Naive thymus-derived CD4-positive, alpha-beta T cell (primary cell): Measurements from ENCODE around the gene DBH. TPM values are rescaled to one million over a fixed set of nuclear protein-coding genes. Genes with fewer than 3 reads are reported as not detected.

Experiments
- ATAC-seq: fragments of 150-1000 bp; cut with Tn5 transposase; 2 replicates; pipeline ENCODE4 v1.10.0; 2021; ENCODE audit warnings: mild to moderate bottlenecking, moderate library complexity
- CTCF ChIA-PET: fragments of 350-600 bp; sonication (Branson Sonifier 250); formaldehyde crosslinking; loops from one replicate; lab custom pipeline; 2021; ENCODE audit warnings: antibody characterized with exemption; lab: Charles Lee
- POLR2A ChIA-PET: fragments of 350-600 bp; sonication (Branson Sonifier 250); formaldehyde crosslinking; loops from one replicate; lab custom pipeline; 2021; ENCODE audit warnings: antibody characterized with exemption, inconsistent platforms; lab: Charles Lee
- DNase-seq, 9 donors: peaks; one replicate each; pipeline versions ENCODE4 v3.0.0 to v3.0.0-alpha.2; 2020 to 2022; ENCODE audit warnings: mixed read lengths in 1 of 9
- H3K27ac ChIP-seq: one replicate; pipeline ENCODE4 v1.7.0; 2013; ENCODE audit warnings: mild to moderate bottlenecking, low read depth, low read length, moderate library complexity
- H3K27me3 ChIP-seq, 2 donors: one replicate each; pipeline ENCODE4 v1.7.0; 2013; ENCODE audit warnings: low read length in 2 of 2, mild to moderate bottlenecking in 2 of 2, moderate library complexity in 2 of 2; ENCODE audit not compliant: control insufficient read depth in 2 of 2, insufficient read depth in 2 of 2
- H3K36me3 ChIP-seq, 3 experiments: 1 replicate in 2 of 3; 2 replicates in 1 of 3; pipeline ENCODE4 v1.7.0; 2013; ENCODE audit warnings: low read length in 3 of 3, mild to moderate bottlenecking in 3 of 3, moderate library complexity in 1 of 3; ENCODE audit not compliant: insufficient read depth in 3 of 3, control insufficient read depth in 2 of 3
- H3K4me1 ChIP-seq, 2 donors: one replicate each; pipeline ENCODE4 v1.7.0; 2013; ENCODE audit warnings: low read length in 2 of 2, mild to moderate bottlenecking in 2 of 2, moderate library complexity in 1 of 2; ENCODE audit not compliant: control insufficient read depth in 2 of 2, insufficient read depth in 2 of 2
- H3K4me3 ChIP-seq: 2 replicates; pipeline ENCODE4 v1.7.0; 2013; ENCODE audit warnings: mild to moderate bottlenecking, low read length
- H3K9me3 ChIP-seq, 3 experiments: 1 replicate in 2 of 3; 2 replicates in 1 of 3; pipeline ENCODE4 v1.7.0; 2013; ENCODE audit warnings: low read length in 3 of 3; ENCODE audit not compliant: control insufficient read depth in 2 of 3
- H3K27ac Mint-ChIP-seq, 9 donors: one replicate each; pipeline ENCODE4 v1.8.0; 2020 to 2022; ENCODE audit warnings: mixed read lengths in 9 of 9, mild to moderate bottlenecking in 8 of 9, moderate library complexity in 5 of 9, inconsistent platforms in 2 of 9
- H3K27me3 Mint-ChIP-seq, 5 donors: one replicate each; pipeline ENCODE4 v1.8.0; 2021 to 2022; ENCODE audit warnings: mixed read lengths in 5 of 5, mild to moderate bottlenecking in 1 of 5
- H3K36me3 Mint-ChIP-seq, 5 donors: one replicate each; pipeline ENCODE4 v1.8.0; 2020 to 2022; ENCODE audit warnings: mixed read lengths in 5 of 5, mild to moderate bottlenecking in 3 of 5, inconsistent platforms in 1 of 5
- H3K4me1 Mint-ChIP-seq, 7 donors: one replicate each; pipeline ENCODE4 v1.8.0; 2020 to 2022; ENCODE audit warnings: mixed read lengths in 7 of 7, mild to moderate bottlenecking in 3 of 7, inconsistent platforms in 1 of 7
- H3K4me3 Mint-ChIP-seq, 10 donors: one replicate each; pipeline ENCODE4 v1.8.0; 2020 to 2022; ENCODE audit warnings: mild to moderate bottlenecking in 10 of 10, mixed read lengths in 10 of 10, moderate library complexity in 6 of 10, inconsistent platforms in 2 of 10
- H3K9me3 Mint-ChIP-seq, 11 donors: one replicate each; pipeline ENCODE4 v1.8.0; 2020 to 2022; ENCODE audit warnings: mixed read lengths in 11 of 11, mild to moderate bottlenecking in 4 of 11, inconsistent platforms in 1 of 11, moderate library complexity in 1 of 11
- intact Hi-C, 2 donors: fragments of 100-400 bp; cut with micrococcal nuclease; formaldehyde crosslinking; loops; one replicate each; pipeline ENCODE4 v1.15.1; 2023
- polyA plus RNA-seq, 2 donors: library from polyadenylated mRNA; unstranded; fragments of 300-500 nt; fragmentation: Illumina TruSeq; gene quantifications; one replicate each; pipeline ENCODE4 v1.2.3, GENCODE V29; 2021
- total RNA-seq, 6 experiments: library from RNA in 5 of 6; stranded (reverse) in 5 of 6; gene quantifications; 1 replicate in 5 of 6; 2 replicates in 1 of 6; pipeline ENCODE4 v1.2.3 and lab custom pipeline; 2021 to 2026

DBH gene
- total and polyA plus RNA-seq, 7 experiments from 2014 or later, result 0.08 to 1.2 (median 0.17) TPM; not detected in 1

- no peaks in the 10 kb centered on the region for H3K27me3 ChIP-seq
- peak overlapping the region in 8 of 9 donors; percentile 55 to 94 (median 86) for H3K27ac Mint-ChIP-seq
- ChIA-PET CTCF (interaction anchor here (0.9 to 1.3 kb wide), 3 partner anchors 9 to 23 kb away, joined by 3 to 4 read pairs (median 3); no protein-coding TSS in a partner anchor), POLR2A (interaction anchor here (0.9 to 16.7 kb wide), 3 partner anchors 23 to 50 kb away, joined by 3 to 448 read pairs (median 3); no protein-coding TSS in a partner anchor)
- ATAC-seq, result no peak
- peaks cover 0 to 9% (median 0%) of the 10 kb centered on the region in 5 donors for H3K27me3 Mint-ChIP-seq
- peak overlapping the region; percentile 39 for H3K27ac ChIP-seq
- H3K36me3 ChIP-seq, result no peaks in the 10 kb centered on the region
- H3K4me1 Mint-ChIP-seq, result peaks cover 15 to 63% (median 45%) of the 10 kb centered on the region in 7 donors
- no peaks in the 10 kb centered on the region for H3K9me3 ChIP-seq
- H3K4me1 ChIP-seq, result peaks cover 24 to 57% of the 10 kb centered on the region in 2 donors
- intact Hi-C loops, result loop anchor here in 1 of 2 donors (10.0 kb wide), 2 partner anchors 292 to 562 kb away; partner anchors contain the start of gene REXO4
- H3K4me3 ChIP-seq, result no peak overlapping the region
- DNase-seq, result no peak
- H3K4me3 Mint-ChIP-seq, result peak overlapping the region in 2 of 10 donors; percentile 20 to 29
- H3K9me3 Mint-ChIP-seq, result peaks cover 0 to 2% (median 0%) of the 10 kb centered on the region in 11 donors
- peaks cover 0 to 3% (median 0%) of the 10 kb centered on the region in 5 donors for H3K36me3 Mint-ChIP-seq
These were observed 70.3 kb downstream of the DBH start for GRCh38 chr9:133706307-133707050.

- intact Hi-C loops, result loop anchor here in 1 of 2 donors (10.0 kb wide), 2 partner anchors 292 to 562 kb away; partner anchors contain the start of gene REXO4
- CTCF ChIA-PET, result interaction anchor here (0.9 to 1.3 kb wide), 4 partner anchors 8 to 24 kb away, joined by 3 to 4 read pairs (median 3); no protein-coding TSS in a partner anchor
- Mint-ChIP-seq H3K27me3 (peaks cover 0 to 7% (median 0%) of the 10 kb centered on the region in 5 donors), H3K4me3 (peak overlapping the region in 4 of 10 donors; percentile 8 to 55 (median 20)), H3K4me1 (peaks cover 9 to 56% (median 39%) of the 10 kb centered on the region in 7 donors), H3K27ac (peak overlapping the region in 8 of 9 donors; percentile 55 to 94 (median 86)), H3K36me3 (peaks cover 0 to 3% (median 0%) of the 10 kb centered on the region in 5 donors), H3K9me3 (peaks cover 0 to 2% (median 0%) of the 10 kb centered on the region in 11 donors)
- H3K36me3 ChIP-seq, result no peaks in the 10 kb centered on the region
- H3K27ac ChIP-seq, result peak overlapping the region; percentile 39
- DNase-seq, result no peak
- no peak overlapping the region for H3K4me3 ChIP-seq
- no peaks in the 10 kb centered on the region for H3K9me3 ChIP-seq
- no peaks in the 10 kb centered on the region for H3K27me3 ChIP-seq
- ATAC-seq, result no peak
- H3K4me1 ChIP-seq, result peaks cover 16 to 50% of the 10 kb centered on the region in 2 donors
- POLR2A ChIA-PET, result interaction anchor here (1.4 to 16.7 kb wide), 2 partner anchors 24 to 50 kb away, joined by 3 to 448 read pairs; no protein-coding TSS in a partner anchor
These were observed 71.1 kb downstream of the DBH start for GRCh38 chr9:133707065-133707762.

DNA sequence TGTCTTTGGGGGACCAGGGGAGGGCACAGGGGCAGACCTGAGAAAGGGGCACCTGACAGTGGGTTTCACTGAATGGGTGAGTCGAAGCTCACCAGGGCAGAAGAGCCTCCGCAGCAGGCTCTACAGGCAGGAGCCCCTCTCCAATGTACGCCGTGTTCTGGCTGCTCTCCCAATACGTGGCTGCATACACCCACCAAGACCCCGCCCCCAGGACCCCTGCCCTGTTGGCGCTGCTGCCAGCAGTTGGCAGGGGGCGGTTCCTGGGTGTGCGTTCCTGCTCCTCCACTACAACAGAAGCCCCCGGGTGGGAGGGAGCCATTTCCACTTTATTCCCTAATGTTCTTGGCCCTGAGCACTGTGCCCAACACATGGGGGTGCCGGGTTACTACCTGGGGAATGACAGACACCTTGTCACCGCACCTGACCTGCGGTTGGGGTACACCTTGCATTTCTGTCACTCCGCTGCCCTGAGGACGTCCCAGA, 71.6 kb downstream of the DBH start:
- CTCF ChIA-PET, result interaction anchor here (1.1 to 2.2 kb wide), 3 partner anchors 18 to 51 kb away, joined by 3 to 6 read pairs (median 3); no protein-coding TSS in a partner anchor
- ATAC-seq (no peak), DNase-seq (no peak)
- H3K27ac ChIP-seq, result peak overlapping the region; percentile 39
- H3K27ac Mint-ChIP-seq, result peak overlapping the region in 6 of 9 donors; percentile 55 to 94 (median 90)
- H3K27me3 Mint-ChIP-seq, result peaks cover 0 to 7% (median 0%) of the 10 kb centered on the region in 5 donors
- H3K36me3 ChIP-seq, result no peaks in the 10 kb centered on the region
- H3K27me3 ChIP-seq, result no peaks in the 10 kb centered on the region
- intact Hi-C loops, result loop anchor here in 1 of 2 donors (10.0 kb wide), 2 partner anchors 293 to 563 kb away; partner anchors contain the start of gene REXO4
- no peaks in the 10 kb centered on the region for H3K9me3 ChIP-seq
- H3K4me3 Mint-ChIP-seq, result peak overlapping the region in 1 of 10 donors; percentile 11
- H3K4me1 ChIP-seq, result peaks cover 12 to 45% of the 10 kb centered on the region in 2 donors
- H3K9me3 Mint-ChIP-seq, result peaks cover 0 to 2% (median 0%) of the 10 kb centered on the region in 11 donors
- POLR2A ChIA-PET, result interaction anchor here (16.7 kb wide), 1 partner anchor 24 kb away, joined by 448 read pairs; no protein-coding TSS in a partner anchor
- H3K4me1 Mint-ChIP-seq, result peaks cover 5 to 52% (median 34%) of the 10 kb centered on the region in 7 donors
- H3K4me3 ChIP-seq, result no peak overlapping the region
- peaks cover 0 to 3% (median 0%) of the 10 kb centered on the region in 5 donors for H3K36me3 Mint-ChIP-seq

DNA sequence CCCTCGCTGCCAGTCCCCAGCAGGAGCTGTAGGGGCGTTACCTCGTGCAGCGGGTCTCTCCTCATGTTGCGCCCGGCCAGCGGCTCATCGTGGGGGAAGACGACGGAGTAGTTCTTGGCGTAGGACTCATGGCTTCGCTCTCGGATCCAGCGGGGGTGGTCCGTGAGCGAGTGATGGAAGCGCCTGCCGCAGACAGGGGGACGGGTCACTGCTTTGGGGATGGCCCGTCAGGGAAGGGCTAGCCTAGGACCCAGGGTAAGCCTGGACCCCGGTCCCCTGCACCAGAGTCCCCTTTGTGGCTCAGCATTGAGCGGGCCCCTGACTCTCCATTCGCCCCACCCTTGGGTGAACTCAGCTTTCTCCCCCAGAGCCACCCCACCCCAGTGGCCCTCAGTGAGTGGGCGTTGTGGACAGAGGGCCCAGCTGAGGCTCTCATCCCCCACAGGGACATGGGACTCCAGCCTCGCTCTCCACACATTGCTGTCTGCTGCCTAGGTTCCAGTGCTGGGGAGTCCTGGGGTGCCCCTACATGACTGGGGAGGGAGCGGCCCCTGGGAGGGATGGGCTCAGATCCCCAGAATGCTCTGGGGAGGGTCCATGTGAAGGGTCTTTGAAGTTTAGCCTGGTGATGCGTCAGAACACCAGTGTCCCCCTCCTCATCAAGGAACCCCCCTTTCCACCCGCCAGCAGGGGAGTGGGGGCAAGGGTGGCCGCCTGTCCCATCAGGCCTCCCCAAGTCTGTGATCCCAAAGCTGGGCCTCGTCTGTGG, 72.3 kb downstream of the DBH start:
- peaks cover 0 to 7% (median 0%) of the 10 kb centered on the region in 5 donors for H3K27me3 Mint-ChIP-seq
- Histone ChIP-seq H3K4me3 (no peak overlapping the region), H3K4me1 (peaks cover 8 to 39% of the 10 kb centered on the region in 2 donors), H3K9me3 (no peaks in the 10 kb centered on the region), H3K27ac (peak overlapping the region; percentile 60), H3K27me3 (no peaks in the 10 kb centered on the region), H3K36me3 (no peaks in the 10 kb centered on the region)
- H3K9me3 Mint-ChIP-seq, result peaks cover 0 to 2% (median 0%) of the 10 kb centered on the region in 11 donors
- POLR2A ChIA-PET, result interaction anchor here (0.6 to 16.7 kb wide), 3 partner anchors 8 to 1286 kb away, joined by 3 to 448 read pairs (median 13); no protein-coding TSS in a partner anchor
- CTCF ChIA-PET, result interaction anchor here (0.5 to 2.2 kb wide), 5 partner anchors 32 to 175 kb away, joined by 3 to 6 read pairs (median 4); no protein-coding TSS in a partner anchor
- H3K36me3 Mint-ChIP-seq, result peaks cover 0 to 3% (median 0%) of the 10 kb centered on the region in 5 donors
- intact Hi-C loops, result loop anchor here in 1 of 2 donors (1.0 to 10.0 kb wide), 4 partner anchors 7 to 564 kb away; partner anchors contain the start of gene REXO4
- peak overlapping the region in 6 of 9 donors; percentile 43 to 98 (median 80) for H3K27ac Mint-ChIP-seq
- ATAC-seq, result no peak
- H3K4me3 Mint-ChIP-seq, result peak overlapping the region in 1 of 10 donors; percentile 14
- no peak for DNase-seq
- H3K4me1 Mint-ChIP-seq, result peaks cover 5 to 52% (median 33%) of the 10 kb centered on the region in 7 donors
